ENCODE data around the gene MAN2C1.
A peak's percentile ranks its signal among the peaks of the same experiment; 100 is the strongest.
"Not testable (repeated sequence)": the region's sequence is repeated elsewhere in the genome, so short reads cannot be mapped to it uniquely, and the experiment has no call there.

MAN2C1 gene

GRCh38 chr15:75360856-75361255 is 7.6 kb downstream of the MAN2C1 start:
- no peak for DNase-seq

- no peak for DNase-seq
These were observed 8.0 kb downstream of the MAN2C1 start for GRCh38 chr15:75360391-75360790.

- no peak for DNase-seq
These were observed 8.7 kb downstream of the MAN2C1 start for GRCh38 chr15:75359537-75360250.

- DNase-seq, result no peak
These were observed 9.5 kb downstream of the MAN2C1 start for GRCh38 chr15:75358771-75359536.

- DNase-seq, result no peak
These were observed 10.3 kb downstream of the MAN2C1 start for GRCh38 chr15:75357976-75358673.

GRCh38 chr15:75356517-75356916 is 11.9 kb downstream of the MAN2C1 start:
- no peak for DNase-seq

GRCh38 chr15:75356006-75356405 is 12.4 kb downstream of the MAN2C1 start:
- no peak for DNase-seq

- DNase-seq, result no peak
These were observed 13.0 kb downstream of the MAN2C1 start for GRCh38 chr15:75355369-75355768.

GRCh38 chr15:75354454-75354853 is 14.0 kb downstream of the MAN2C1 start:
- DNase-seq, result no peak

- DNase-seq, result peak; percentile 8
These were observed 14.8 kb downstream of the MAN2C1 start for GRCh38 chr15:75353604-75354003.

GRCh38 chr15:75352186-75353080 is 16.0 kb downstream of the MAN2C1 start:
- DNase-seq, result peak; percentile 7

GRCh38 chr15:75350601-75351361 is 17.6 kb downstream of the MAN2C1 start:
- DNase-seq, result no peak

GRCh38 chr15:75349851-75350588 is 18.4 kb downstream of the MAN2C1 start:
- DNase-seq, result no peak

GRCh38 chr15:75349351-75349669 is 19.1 kb downstream of the MAN2C1 start:
- not testable (repeated sequence) for DNase-seq

- DNase-seq, result peak; percentile 17
These were observed 19.7 kb downstream of the MAN2C1 start for GRCh38 chr15:75348562-75349350.

- peak; percentile 24 for DNase-seq
These were observed 20.3 kb downstream of the MAN2C1 start for GRCh38 chr15:75348034-75348561.

GRCh38 chr15:75347222-75348033 is 21.0 kb downstream of the MAN2C1 start:
- DNase-seq, result peak; percentile 55

GRCh38 chr15:75346796-75347221 is 21.6 kb downstream of the MAN2C1 start, which contains the start of gene NEIL1:
TSS of gene NEIL1 (plus strand) at chr15:75347039. CDS start at chr15:75348906, 1,867 bp downstream.
- DNase-seq, result peak; percentile 8

GRCh38 chr15:75343953-75344352 is 24.5 kb downstream of the MAN2C1 start:
- not testable (repeated sequence) for DNase-seq
